Measurements from ENCODE around the gene FGD6.

DNA sequence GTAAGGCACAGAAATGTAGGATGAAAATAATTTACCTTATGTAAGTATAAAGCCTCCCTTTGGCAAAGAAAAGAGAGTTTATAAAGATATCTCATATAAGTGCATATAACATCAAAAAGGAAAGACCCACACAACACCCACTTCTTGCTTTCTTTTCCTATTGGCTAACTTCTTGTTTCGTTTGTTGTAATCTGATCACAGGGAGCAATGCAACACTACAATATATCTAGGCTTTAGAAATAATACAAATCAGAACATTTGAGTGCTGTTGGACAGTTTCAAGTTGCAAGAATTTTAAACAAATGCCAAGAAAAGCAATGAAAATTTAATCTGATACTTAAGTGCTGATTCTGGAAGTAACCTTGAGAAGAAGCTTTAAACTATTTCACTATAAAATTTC, 1.3 kb downstream of the FGD6 start:
- TF ChIP-seq CTCF (IDR thresholded peaks at IDR 0.05) (no peak), POLR2A (IDR thresholded peaks at IDR 0.05) (no peak)
